ENCODE measurements around the gene POLR3GL. TPM values are rescaled to one million over a fixed set of nuclear protein-coding genes. Genes with fewer than 3 reads are reported as not detected.

POLR3GL gene
- total and polyA plus RNA-seq, 10 of the 15 experiments (the other 5 are each of a cell fraction or from before 2014, with no cell fraction given): 12.8 to 47.0 (median 26.6) TPM

GRCh38 chr1:145979746-145980456, 15.4 kb downstream of the POLR3GL start:
- Histone ChIP-seq H2AFZ (ENCODE audit: control insufficient read depth, low read depth, low read length) (peak overlapping the region; percentile 42), H3K4me2 (ENCODE audit: control insufficient read depth, insufficient read depth) (peak overlapping the region; percentile 95), H3K4me1 (ENCODE audit: control insufficient read depth, insufficient read depth, low read length) (peaks cover 54% of the 10 kb centered on the region), H3K9ac (ENCODE audit: control insufficient read depth, insufficient read depth, low read length) (peak overlapping the region; percentile 62), H3K79me2 (ENCODE audit: control insufficient read depth, insufficient read depth, low read length) (no peaks in the 10 kb centered on the region), H3K36me3 (ENCODE audit: control insufficient read depth in 2 of 2, insufficient read depth in 2 of 2, low read length in 1 of 2) (no peaks in the 10 kb centered on the region), H3K4me3 (no peak overlapping the region; the same call in 1 of the 2 replicates), H3K27me3 (replicated peaks in 1 of 2; ENCODE audit: control insufficient read depth in 2 of 2, insufficient read depth in 2 of 2, low read length in 1 of 2) (no peaks in the 10 kb centered on the region), H3K27ac (ENCODE audit: control insufficient read depth, insufficient read depth) (peak overlapping the region; percentile 99), H4K20me1 (ENCODE audit: control insufficient read depth, insufficient read depth) (no peaks in the 10 kb centered on the region), H3K9me3 (replicated peaks; ENCODE audit: control insufficient read depth, insufficient read depth, low read length) (no peaks in the 10 kb centered on the region)
- peak; percentile 49 for DNase-seq (ENCODE audit: low read depth, low spot score)
- CTCF ChIA-PET: interaction anchor here (0.6 to 9.4 kb wide), 15 partner anchors 10 to 134 kb away, joined by 3 to 361 read pairs (median 21); partner anchors contain the start of genes ANKRD34A, LIX1L, NUDT17 and PEX11B
- BruUV-seq (replicated peaks): TSS peak; percentile 69
- POLR2A ChIA-PET: interaction anchor here (0.6 to 6.5 kb wide), 16 partner anchors 11 to 121 kb away, joined by 3 to 102 read pairs (median 11); partner anchors contain the start of genes ANKRD34A, LIX1L, PEX11B and PIAS3
- peak; percentile 34 for ATAC-seq
- intact Hi-C loops (cut with micrococcal nuclease; ENCODE audit: unreplicated experiment): no loop called here
- RAD21 ChIA-PET (ENCODE audit: unreplicated experiment): interaction anchor here (0.7 to 7.9 kb wide), 17 partner anchors 9 to 135 kb away, joined by 3 to 136 read pairs (median 16); partner anchors contain the start of genes ANKRD34A, LIX1L, NUDT17 and PIAS3
- in situ Hi-C loops (cut with MboI): no loop called here
- 16% methylated on average over 7 of the region's 7 CpGs for WGBS (ENCODE audit: insufficient coverage, insufficient replicate concordance, low lambda C conversion rate, missing lambda C conversion rate)
- no peak for FAIRE-seq
- SMC1A ChIA-PET (ENCODE audit: uncharacterized antibody, unreplicated experiment): interaction anchor here (0.7 to 10.9 kb wide), 19 partner anchors 14 to 290 kb away, joined by 3 to 244 read pairs (median 9); partner anchors contain the start of genes ANKRD34A, LIX1L, NUDT17 and PIAS3
- TF ChIP-seq, protein P1, sequence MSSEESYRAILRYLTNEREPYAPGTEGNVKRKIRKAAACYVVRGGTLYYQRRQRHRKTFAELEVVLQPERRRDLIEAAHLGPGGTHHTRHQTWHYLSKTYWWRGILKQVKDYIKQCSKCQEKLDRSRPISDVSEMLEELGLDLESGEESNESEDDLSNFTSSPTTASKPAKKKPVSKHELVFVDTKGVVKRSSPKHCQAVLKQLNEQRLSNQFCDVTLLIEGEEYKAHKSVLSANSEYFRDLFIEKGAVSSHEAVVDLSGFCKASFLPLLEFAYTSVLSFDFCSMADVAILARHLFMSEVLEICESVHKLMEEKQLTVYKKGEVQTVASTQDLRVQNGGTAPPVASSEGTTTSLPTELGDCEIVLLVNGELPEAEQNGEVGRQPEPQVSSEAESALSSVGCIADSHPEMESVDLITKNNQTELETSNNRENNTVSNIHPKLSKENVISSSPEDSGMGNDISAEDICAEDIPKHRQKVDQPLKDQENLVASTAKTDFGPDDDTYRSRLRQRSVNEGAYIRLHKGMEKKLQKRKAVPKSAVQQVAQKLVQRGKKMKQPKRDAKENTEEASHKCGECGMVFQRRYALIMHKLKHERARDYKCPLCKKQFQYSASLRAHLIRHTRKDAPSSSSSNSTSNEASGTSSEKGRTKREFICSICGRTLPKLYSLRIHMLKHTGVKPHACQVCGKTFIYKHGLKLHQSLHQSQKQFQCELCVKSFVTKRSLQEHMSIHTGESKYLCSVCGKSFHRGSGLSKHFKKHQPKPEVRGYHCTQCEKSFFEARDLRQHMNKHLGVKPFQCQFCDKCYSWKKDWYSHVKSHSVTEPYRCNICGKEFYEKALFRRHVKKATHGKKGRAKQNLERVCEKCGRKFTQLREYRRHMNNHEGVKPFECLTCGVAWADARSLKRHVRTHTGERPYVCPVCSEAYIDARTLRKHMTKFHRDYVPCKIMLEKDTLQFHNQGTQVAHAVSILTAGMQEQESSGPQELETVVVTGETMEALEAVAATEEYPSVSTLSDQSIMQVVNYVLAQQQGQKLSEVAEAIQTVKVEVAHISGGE (CRISPR knock-in tag; IDR thresholded peaks at IDR 0.05): no peak
- TF ChIP-seq BCL11A (IDR thresholded peaks at IDR 0.05; ENCODE audit: low read depth, low read length): no peak
- TF ChIP-seq, protein P2, sequence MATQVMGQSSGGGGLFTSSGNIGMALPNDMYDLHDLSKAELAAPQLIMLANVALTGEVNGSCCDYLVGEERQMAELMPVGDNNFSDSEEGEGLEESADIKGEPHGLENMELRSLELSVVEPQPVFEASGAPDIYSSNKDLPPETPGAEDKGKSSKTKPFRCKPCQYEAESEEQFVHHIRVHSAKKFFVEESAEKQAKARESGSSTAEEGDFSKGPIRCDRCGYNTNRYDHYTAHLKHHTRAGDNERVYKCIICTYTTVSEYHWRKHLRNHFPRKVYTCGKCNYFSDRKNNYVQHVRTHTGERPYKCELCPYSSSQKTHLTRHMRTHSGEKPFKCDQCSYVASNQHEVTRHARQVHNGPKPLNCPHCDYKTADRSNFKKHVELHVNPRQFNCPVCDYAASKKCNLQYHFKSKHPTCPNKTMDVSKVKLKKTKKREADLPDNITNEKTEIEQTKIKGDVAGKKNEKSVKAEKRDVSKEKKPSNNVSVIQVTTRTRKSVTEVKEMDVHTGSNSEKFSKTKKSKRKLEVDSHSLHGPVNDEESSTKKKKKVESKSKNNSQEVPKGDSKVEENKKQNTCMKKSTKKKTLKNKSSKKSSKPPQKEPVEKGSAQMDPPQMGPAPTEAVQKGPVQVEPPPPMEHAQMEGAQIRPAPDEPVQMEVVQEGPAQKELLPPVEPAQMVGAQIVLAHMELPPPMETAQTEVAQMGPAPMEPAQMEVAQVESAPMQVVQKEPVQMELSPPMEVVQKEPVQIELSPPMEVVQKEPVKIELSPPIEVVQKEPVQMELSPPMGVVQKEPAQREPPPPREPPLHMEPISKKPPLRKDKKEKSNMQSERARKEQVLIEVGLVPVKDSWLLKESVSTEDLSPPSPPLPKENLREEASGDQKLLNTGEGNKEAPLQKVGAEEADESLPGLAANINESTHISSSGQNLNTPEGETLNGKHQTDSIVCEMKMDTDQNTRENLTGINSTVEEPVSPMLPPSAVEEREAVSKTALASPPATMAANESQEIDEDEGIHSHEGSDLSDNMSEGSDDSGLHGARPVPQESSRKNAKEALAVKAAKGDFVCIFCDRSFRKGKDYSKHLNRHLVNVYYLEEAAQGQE (IDR thresholded peaks at IDR 0.05; ENCODE audit: low read depth, low read length): no peak
- no peak for TF ChIP-seq CHD4 (IDR thresholded peaks at IDR 0.05)
- TF ChIP-seq EGR1 (IDR thresholded peaks at IDR 0.05; ENCODE audit: borderline replicate concordance in 1 of 2, low read depth in 2 of 2, low read length in 2 of 2): no peak
- TF ChIP-seq NFYB (IDR thresholded peaks at IDR 0.05; ENCODE audit: insufficient read depth, low read depth, low read length): no peak
- TF ChIP-seq NBN (IDR thresholded peaks at IDR 0.05): peak; percentile 13; the same call in 1 of the 2 replicates
- no peak for TF ChIP-seq IRF5 (IDR thresholded peaks at IDR 0.05; ENCODE audit: borderline replicate concordance)
- no peak for TF ChIP-seq FOXK2 (IDR thresholded peaks at IDR 0.05)

All from GM12878 (cell line).